GM10248 (cell line): ENCODE results near the gene KLHDC2.
"Not testable (repeated sequence)": the region's sequence is repeated elsewhere in the genome, so short reads cannot be mapped to it uniquely, and the experiment has no call there.

Experiments used
- CTCF ChIA-PET: fragments of 300-600 bp; sonication (Branson Sonifier 250); formaldehyde crosslinking; extraction: SDS; loops from one replicate; lab custom pipeline; 2021; ENCODE audit warnings: antibody characterized with exemption; lab: Yijun Ruan, JAX
- POLR2A ChIA-PET: fragments of 350-650 bp; sonication (Branson Sonifier 250); formaldehyde crosslinking; extraction: SDS; loops from one replicate; lab custom pipeline; 2020; ENCODE audit warnings: antibody characterized with exemption; lab: Yijun Ruan, JAX
- DNase-seq: peaks from one replicate; pipeline ENCODE4 v3.0.0; 2012; ENCODE audit errors: extremely low spot score
- CTCF ChIP-seq: IDR thresholded peaks from 2 replicates; pipeline ENCODE4 v1.5.1; 2012; ENCODE audit warnings: mild to moderate bottlenecking, low read depth; ENCODE audit errors: extremely low read depth, missing control alignments, control extremely low read depth

KLHDC2 gene, protein sequence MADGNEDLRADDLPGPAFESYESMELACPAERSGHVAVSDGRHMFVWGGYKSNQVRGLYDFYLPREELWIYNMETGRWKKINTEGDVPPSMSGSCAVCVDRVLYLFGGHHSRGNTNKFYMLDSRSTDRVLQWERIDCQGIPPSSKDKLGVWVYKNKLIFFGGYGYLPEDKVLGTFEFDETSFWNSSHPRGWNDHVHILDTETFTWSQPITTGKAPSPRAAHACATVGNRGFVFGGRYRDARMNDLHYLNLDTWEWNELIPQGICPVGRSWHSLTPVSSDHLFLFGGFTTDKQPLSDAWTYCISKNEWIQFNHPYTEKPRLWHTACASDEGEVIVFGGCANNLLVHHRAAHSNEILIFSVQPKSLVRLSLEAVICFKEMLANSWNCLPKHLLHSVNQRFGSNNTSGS

DNA sequence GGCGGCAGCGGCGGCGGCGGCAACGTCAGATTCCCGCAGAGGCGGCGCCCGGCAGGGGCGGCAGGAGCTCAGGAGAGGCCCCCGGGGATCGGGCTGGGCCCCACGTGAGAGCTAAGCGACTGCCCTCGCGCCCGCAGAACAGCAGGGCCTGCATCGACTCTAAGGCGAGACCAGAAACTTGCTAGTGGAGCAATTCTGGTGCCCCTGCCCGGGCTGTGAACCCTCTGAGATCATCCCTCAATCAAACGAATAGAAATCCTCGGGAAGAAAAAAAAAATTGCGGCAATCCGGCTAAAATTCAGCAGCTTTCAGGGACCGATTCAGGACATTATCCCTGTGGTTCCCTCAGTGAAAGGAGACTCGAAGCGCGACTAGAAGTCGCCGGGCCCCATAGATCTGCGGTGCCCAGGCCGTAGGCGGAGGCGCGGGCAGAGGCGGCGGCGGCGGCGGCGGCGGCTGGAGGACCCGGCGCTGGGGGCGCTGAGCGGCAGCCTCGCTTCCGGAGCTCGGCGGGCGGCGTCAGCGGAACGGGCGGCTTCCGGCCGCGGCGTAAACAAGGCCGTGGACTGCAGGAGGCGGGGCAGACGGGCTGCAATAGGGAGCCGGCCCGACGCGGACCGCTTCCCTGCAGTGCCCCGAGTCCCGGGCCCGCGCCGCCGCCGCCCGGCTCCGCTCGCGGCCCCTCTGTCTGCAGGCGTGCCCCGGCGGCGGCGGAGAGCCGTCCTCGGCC lies at the start of gene KLHDC2:
TSS of gene KLHDC2 (plus strand) at position 583 of the 730 bp plus-strand sequence. CDS start 316 bp downstream, outside the sequence.
- peak; percentile 90 for DNase-seq
- ChIA-PET POLR2A (interaction anchor here (0.5 to 3.2 kb wide), 8 partner anchors 35 to 1107 kb away, joined by 3 to 9 read pairs (median 4); partner anchors contain the start of genes DNAAF2, KLHDC1, POLE2 and VCPKMT), CTCF (interaction anchor here (1.0 to 3.9 kb wide), 13 partner anchors 8 to 545 kb away, joined by 3 to 14 read pairs (median 4); partner anchors contain the start of genes DNAAF2 and NEMF)
- peak; percentile 75 for TF ChIP-seq CTCF

DNA sequence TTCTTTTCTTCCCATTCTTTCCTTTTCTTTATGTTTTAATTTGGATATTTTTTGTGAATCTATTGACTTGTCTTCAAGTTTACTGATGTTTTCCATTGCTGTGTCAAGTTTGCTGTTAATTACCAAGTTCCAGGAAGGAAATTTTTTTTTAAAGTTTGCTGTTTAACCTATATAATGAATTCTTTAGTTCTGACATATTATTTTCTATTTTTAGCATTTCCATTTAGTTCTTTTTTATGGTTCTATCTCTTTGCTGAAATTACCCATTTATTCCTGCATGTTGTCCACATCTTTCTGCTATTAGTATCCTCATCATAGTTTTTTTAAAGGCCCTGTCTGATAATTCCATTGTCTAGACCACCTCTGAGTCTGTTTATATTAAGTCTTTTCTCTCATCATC lies 47.2 kb upstream of the KLHDC2 start:
- no peak for DNase-seq
- TF ChIP-seq CTCF: no peak
- CTCF ChIA-PET: no interaction called here
- POLR2A ChIA-PET: no interaction called here

DNA sequence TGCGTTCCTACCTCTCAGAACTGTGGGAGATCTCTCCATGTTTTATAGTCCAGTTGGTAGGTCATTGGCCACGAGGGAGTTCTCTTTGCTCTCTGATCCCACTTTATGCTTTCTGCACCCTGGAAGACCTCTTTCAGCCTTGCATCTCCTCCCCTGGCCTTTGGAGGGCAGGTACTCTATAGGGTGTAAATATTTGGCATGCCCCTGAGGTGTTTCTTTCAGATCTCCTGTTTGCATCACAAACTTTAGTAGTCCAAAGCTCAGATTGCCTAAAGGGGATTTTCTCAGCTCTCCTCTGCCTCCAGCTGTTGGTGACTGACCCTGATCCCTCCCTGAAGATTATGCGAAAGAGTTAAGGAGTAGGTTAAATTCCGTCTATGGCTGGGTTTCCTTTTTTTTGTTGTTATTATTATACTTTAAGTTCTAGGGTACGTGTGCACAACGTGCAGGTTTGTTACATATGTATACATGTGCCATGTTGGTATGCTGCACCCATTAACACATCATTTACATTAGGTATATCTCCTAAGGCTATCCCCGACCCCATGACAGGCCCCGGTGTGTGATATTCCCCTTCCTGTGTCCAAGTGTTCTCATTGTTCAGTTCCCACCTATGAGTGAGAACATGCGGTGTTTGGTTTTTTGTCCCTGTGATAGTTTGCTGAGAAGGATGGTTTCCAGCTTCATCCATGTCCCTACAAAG lies 46.1 kb upstream of the KLHDC2 start:
- POLR2A ChIA-PET, DNase-seq: not testable (repeated sequence)
- CTCF ChIA-PET: interaction anchor here (1.0 kb wide), 1 partner anchor 12 kb away, joined by 3 read pairs; no protein-coding TSS in a partner anchor

GRCh38 chr14:49727171-49727570 lies 40.8 kb upstream of the KLHDC2 start:
- no peak for TF ChIP-seq CTCF
- POLR2A ChIA-PET: interaction anchor here (0.6 kb wide), 1 partner anchor 20 kb away, joined by 3 read pairs; no protein-coding TSS in a partner anchor
- DNase-seq: no peak
- CTCF ChIA-PET: interaction anchor here (1.1 kb wide), 1 partner anchor 11 kb away, joined by 3 read pairs; no protein-coding TSS in a partner anchor

DNA sequence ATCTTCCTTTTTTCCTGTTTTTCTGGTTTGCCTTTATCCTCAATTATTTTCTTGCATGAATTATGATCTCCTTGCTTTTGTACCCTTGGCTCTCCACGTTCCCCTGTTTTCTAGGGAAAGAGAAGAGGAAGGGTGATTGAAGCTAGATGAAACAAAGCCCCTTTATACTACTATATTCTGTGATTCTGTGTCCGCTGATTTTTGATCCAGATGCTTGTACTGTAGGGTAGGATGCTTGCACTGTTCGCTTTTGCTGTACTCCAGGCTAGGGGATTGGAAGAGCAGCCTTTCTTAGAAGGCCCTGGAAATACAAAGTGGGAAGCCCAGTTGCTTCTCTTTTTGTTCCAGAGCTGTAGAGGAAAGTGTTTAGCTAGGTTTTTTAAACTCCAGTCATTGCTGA lies 35.1 kb upstream of the KLHDC2 start:
- CTCF ChIA-PET: no interaction called here
- no peak for TF ChIP-seq CTCF
- no peak for DNase-seq
- POLR2A ChIA-PET: interaction anchor here (0.7 kb wide), 1 partner anchor 295 kb away, joined by 3 read pairs; no protein-coding TSS in a partner anchor

DNA sequence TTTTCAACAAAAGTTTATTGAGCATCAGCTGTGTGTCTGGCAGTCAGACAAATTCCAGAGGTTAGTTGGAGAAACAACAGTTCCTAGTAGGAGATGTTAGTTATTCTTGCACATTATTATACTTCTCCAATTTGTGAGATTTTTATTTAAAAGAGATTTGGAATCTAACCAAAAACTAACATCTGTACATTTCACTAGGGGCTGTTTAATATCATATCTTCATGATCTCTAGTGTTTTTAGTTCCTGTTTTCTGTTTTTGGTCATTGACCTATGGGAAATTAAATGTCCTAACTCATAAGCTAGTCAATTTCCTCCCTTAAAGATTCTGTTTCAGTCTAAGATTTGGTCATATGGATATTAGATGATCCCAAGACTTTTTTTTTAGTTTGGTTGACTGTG lies 34.1 kb upstream of the KLHDC2 start:
- ChIA-PET POLR2A (no interaction called here), CTCF (interaction anchor here (1.1 kb wide), 1 partner anchor 14 kb away, joined by 3 read pairs; no protein-coding TSS in a partner anchor)
- TF ChIP-seq CTCF: no peak
- no peak for DNase-seq

GRCh38 chr14:49735669-49736068 lies 32.3 kb upstream of the KLHDC2 start:
- POLR2A ChIA-PET, DNase-seq: not testable (repeated sequence)
- CTCF ChIA-PET: interaction anchor here (1.7 kb wide), 1 partner anchor 12 kb away, joined by 4 read pairs; no protein-coding TSS in a partner anchor
